Measurements from ENCODE around the gene CLRN2.

GRCh38 chr4:17552427-17552826 lies 37.5 kb downstream of the CLRN2 start:
- TF ChIP-seq RBBP5 (IDR thresholded peaks at IDR 0.05; ENCODE audit: borderline replicate concordance, insufficient read depth, low read length, poor library complexity, severe bottlenecking) (no peak), ZBED1 (IDR thresholded peaks at IDR 0.05) (no peak), CTCF (IDR thresholded peaks at IDR 0.05 in 2 of 3, conservative IDR thresholded peaks at IDR 0.05 in 1 of 3; ENCODE audit: insufficient read depth in 2 of 3, low read depth in 1 of 3, low read length in 3 of 3) (no peak), CBX3 (IDR thresholded peaks at IDR 0.05; ENCODE audit: borderline replicate concordance in 1 of 2, low read length in 2 of 2) (no peak), NFE2L1 (tag; IDR thresholded peaks at IDR 0.05; ENCODE audit: borderline replicate concordance, low read depth) (no peak), HEY1 (CRISPR knock-in tag; IDR thresholded peaks at IDR 0.05; ENCODE audit: borderline replicate concordance) (no peak), PKNOX1 (IDR thresholded peaks at IDR 0.05) (no peak), ZHX1 (conservative IDR thresholded peaks at IDR 0.05; ENCODE audit: low read length) (no peak)

Data from K562 (cell line).